MG63 (cell line): ENCODE measurements around the gene OAS3. TPM values are rescaled to one million over a fixed set of nuclear protein-coding genes. Genes with fewer than 3 reads are reported as not detected.

Experiments used
- DNase-seq: peaks from one replicate; pipeline ENCODE4 v3.0.0-alpha.2; 2020
- H3K27me3 ChIP-seq: fragments of 250-450 bp; sonication (Bioruptor Pico); 2 replicates; pipeline ENCODE4 v1.5.1; 2020; ENCODE audit warnings: mild to moderate bottlenecking, moderate library complexity
- H3K36me3 ChIP-seq: fragments of 250-450 bp; sonication (Bioruptor Pico); 2 replicates; pipeline ENCODE4 v1.5.1; 2020; ENCODE audit warnings: mild to moderate bottlenecking, moderate library complexity
- H3K4me3 ChIP-seq: fragments of 250-450 bp; sonication (Bioruptor Pico); 2 replicates; pipeline ENCODE4 v1.5.1; 2020; ENCODE audit warnings: mild to moderate bottlenecking, moderate library complexity
- H3K9me3 ChIP-seq: fragments of 250-450 bp; sonication (Bioruptor Pico); 2 replicates; pipeline ENCODE4 v1.5.1; 2020; ENCODE audit warnings: mild to moderate bottlenecking, moderate library complexity
- total RNA-seq: library from RNA; depleted of rRNA; stranded (reverse); fragments of >200 nt; shearing (Covaris generic); gene quantifications from 2 replicates; pipeline ENCODE4 v1.2.3, GENCODE V29; 2014; ENCODE audit warnings: low replicate concordance; rRNA removed

OAS3 gene
- total RNA-seq, 1 experiment from 2014 or later, result 12.5 TPM

GRCh38 chr12:113014565-113014964 lies 76.3 kb downstream of the OAS3 start:
- DNase-seq, result no peak
- no peak overlapping the region for H3K4me3 ChIP-seq
- no peaks in the 10 kb centered on the region for H3K9me3 ChIP-seq
- H3K27me3 ChIP-seq, result no peaks in the 10 kb centered on the region
- H3K36me3 ChIP-seq, result no peaks in the 10 kb centered on the region

- Histone ChIP-seq H3K4me3 (no peak overlapping the region), H3K27me3 (no peaks in the 10 kb centered on the region), H3K36me3 (no peaks in the 10 kb centered on the region), H3K9me3 (no peaks in the 10 kb centered on the region)
- no peak for DNase-seq
Measured at GRCh38 chr12:113016796-113017195, 78.5 kb downstream of the OAS3 start.

GRCh38 chr12:113019025-113019424 lies 80.8 kb downstream of the OAS3 start:
- Histone ChIP-seq H3K4me3 (no peak overlapping the region), H3K27me3 (no peaks in the 10 kb centered on the region), H3K9me3 (no peaks in the 10 kb centered on the region), H3K36me3 (no peaks in the 10 kb centered on the region)
- DNase-seq, result peak; percentile 20

GRCh38 chr12:113021500-113021899 lies 83.2 kb downstream of the OAS3 start:
- Histone ChIP-seq H3K27me3 (no peaks in the 10 kb centered on the region), H3K9me3 (no peaks in the 10 kb centered on the region), H3K4me3 (no peak overlapping the region), H3K36me3 (no peaks in the 10 kb centered on the region)
- DNase-seq, result no peak

Other genes with a start within 250 kb of the OAS3 start
- gene RPH3A, start 146.7 kb upstream of the OAS3 start, total RNA-seq, result not detected in 2 replicates
- 7.8 and 10.3 TPM in 2 replicates for gene OAS1, start 31.5 kb upstream of the OAS3 start, total RNA-seq
- 6.0 and 22.3 TPM in 2 replicates for gene OAS2, start 40.0 kb downstream of the OAS3 start, total RNA-seq
- not detected in 2 replicates for gene DTX1, start 118.3 kb downstream of the OAS3 start, total RNA-seq
- not detected in 2 replicates for gene RASAL1, start 197.3 kb downstream of the OAS3 start, total RNA-seq
- not detected in 2 replicates for gene CFAP73, start 211.2 kb downstream of the OAS3 start, total RNA-seq
- gene DDX54, start 247.0 kb downstream of the OAS3 start, total RNA-seq, result 80.5 and 82.0 TPM in 2 replicates
- 34.4 and 38.6 TPM in 2 replicates for gene RITA1, start 247.2 kb downstream of the OAS3 start, total RNA-seq